ENCODE measurements around the gene INPP5D. TPM values are rescaled to one million over a fixed set of nuclear protein-coding genes. Genes with fewer than 3 reads are reported as not detected.

The INPP5D gene
- total RNA-seq, 1 experiment from 2014 or later, result 2.3 TPM

GRCh38 chr2:233228376-233228775 is 168.2 kb downstream of the INPP5D start:
- TF ChIP-seq CTCF (conservative IDR thresholded peaks at IDR 0.05; ENCODE audit: low read depth, low read length) (no peak), EZH2 (IDR thresholded peaks at IDR 0.05; ENCODE audit: borderline replicate concordance, low read depth, low read length, poor library complexity, severe bottlenecking) (no peak)
- POLR2A ChIA-PET (ENCODE audit: low non-redundant PET), result no interaction called here
- Histone ChIP-seq H3K27ac (ENCODE audit: low read depth, low read length, poor library complexity, severe bottlenecking) (no peak overlapping the region), H3K4me1 (ENCODE audit: insufficient read depth, low read length, poor library complexity, severe bottlenecking) (no peaks in the 10 kb centered on the region), H3K27me3 (replicated peaks; ENCODE audit: insufficient read depth, low read depth, low read length, poor library complexity) (no peaks in the 10 kb centered on the region), H3K36me3 (ENCODE audit: insufficient read depth, low read length, poor library complexity, severe bottlenecking) (no peaks in the 10 kb centered on the region), H3K4me3 (ENCODE audit: low read depth, low read length, poor library complexity, severe bottlenecking) (no peak overlapping the region), H3K9me3 (ENCODE audit: low read depth, low read length, poor library complexity, severe bottlenecking) (no peaks in the 10 kb centered on the region)
- DNase-seq (ENCODE audit: low spot score), result no peak
- BruUV-seq (replicated peaks), result no TSS peak
- intact Hi-C loops (cut with micrococcal nuclease; ENCODE audit: unreplicated experiment), result no loop called here
- CTCF ChIA-PET, result no interaction called here

- ChIA-PET POLR2A (ENCODE audit: low non-redundant PET) (interaction anchor here (0.7 kb wide), 1 partner anchor 278 kb away, joined by 9 read pairs; no protein-coding TSS in a partner anchor), CTCF (interaction anchor here (0.7 kb wide), 1 partner anchor 9 kb away, joined by 8 read pairs; no protein-coding TSS in a partner anchor)
- Histone ChIP-seq H3K9me3 (ENCODE audit: low read depth, low read length, poor library complexity, severe bottlenecking) (no peaks in the 10 kb centered on the region), H3K36me3 (ENCODE audit: insufficient read depth, low read length, poor library complexity, severe bottlenecking) (no peaks in the 10 kb centered on the region), H3K27me3 (replicated peaks; ENCODE audit: insufficient read depth, low read depth, low read length, poor library complexity) (no peaks in the 10 kb centered on the region), H3K4me3 (ENCODE audit: low read depth, low read length, poor library complexity, severe bottlenecking) (no peak overlapping the region), H3K27ac (ENCODE audit: low read depth, low read length, poor library complexity, severe bottlenecking) (no peak overlapping the region), H3K4me1 (ENCODE audit: insufficient read depth, low read length, poor library complexity, severe bottlenecking) (no peaks in the 10 kb centered on the region)
- intact Hi-C loops (cut with micrococcal nuclease; ENCODE audit: unreplicated experiment), result loop anchor here (5.0 kb wide), 1 partner anchor 116 kb away; no protein-coding TSS in a partner anchor
- no peak for DNase-seq (ENCODE audit: low spot score)
- no peak for TF ChIP-seq EZH2 (IDR thresholded peaks at IDR 0.05; ENCODE audit: borderline replicate concordance, low read depth, low read length, poor library complexity, severe bottlenecking)
- no peak for TF ChIP-seq CTCF (conservative IDR thresholded peaks at IDR 0.05; ENCODE audit: low read depth, low read length)
- BruUV-seq (replicated peaks), result no TSS peak
Observed at GRCh38 chr2:233233618-233234230, 173.6 kb downstream of the INPP5D start.

- Histone ChIP-seq H3K27ac (ENCODE audit: low read depth, low read length, poor library complexity, severe bottlenecking) (no peak overlapping the region), H3K4me1 (ENCODE audit: insufficient read depth, low read length, poor library complexity, severe bottlenecking) (no peaks in the 10 kb centered on the region), H3K36me3 (ENCODE audit: insufficient read depth, low read length, poor library complexity, severe bottlenecking) (no peaks in the 10 kb centered on the region), H3K27me3 (replicated peaks; ENCODE audit: insufficient read depth, low read depth, low read length, poor library complexity) (no peaks in the 10 kb centered on the region), H3K9me3 (ENCODE audit: low read depth, low read length, poor library complexity, severe bottlenecking) (no peaks in the 10 kb centered on the region), H3K4me3 (ENCODE audit: low read depth, low read length, poor library complexity, severe bottlenecking) (no peak overlapping the region)
- TF ChIP-seq CTCF (conservative IDR thresholded peaks at IDR 0.05; ENCODE audit: low read depth, low read length) (no peak), EZH2 (IDR thresholded peaks at IDR 0.05; ENCODE audit: borderline replicate concordance, low read depth, low read length, poor library complexity, severe bottlenecking) (no peak)
- ChIA-PET CTCF (no interaction called here), POLR2A (ENCODE audit: low non-redundant PET) (no interaction called here)
- no peak for DNase-seq (ENCODE audit: low spot score)
- BruUV-seq (replicated peaks), result no TSS peak
- intact Hi-C loops (cut with micrococcal nuclease; ENCODE audit: unreplicated experiment), result loop anchor here (5.0 kb wide), 1 partner anchor 117 kb away; no protein-coding TSS in a partner anchor
Observed at GRCh38 chr2:233234264-233234663, 174.1 kb downstream of the INPP5D start.

Measured in A673 (cell line).